Testis (tissue), 3 donors: ENCODE results near the gene PACSIN3. TPM values are rescaled to one million over a fixed set of nuclear protein-coding genes. Genes with fewer than 3 reads are reported as not detected.

ENCODE experiments used
- DNase-seq: peaks from one replicate; pipeline ENCODE4 v3.0.0-alpha.2; 2019
- H3K27ac ChIP-seq, 2 donors: fragments of 200-600 bp; sonication (generic); one replicate each; pipeline ENCODE4 v1.5.1; 2019
- H3K27me3 ChIP-seq: fragments of 200-600 bp; sonication (generic); one replicate; pipeline ENCODE4 v1.5.1; 2019
- H3K36me3 ChIP-seq: fragments of 200-600 bp; sonication (generic); one replicate; pipeline ENCODE4 v1.5.1; 2017; ENCODE audit warnings: low read depth; ENCODE audit errors: missing control alignments
- H3K4me1 ChIP-seq: fragments of 200-600 bp; sonication (generic); one replicate; pipeline ENCODE4 v1.5.1; 2019
- H3K4me3 ChIP-seq, 2 donors: fragments of 200-600 bp; sonication (generic); one replicate each; pipeline ENCODE4 v1.5.1; 2017 to 2019
- H3K9me3 ChIP-seq: fragments of 200-600 bp; sonication (generic); one replicate; pipeline ENCODE4 v1.5.1; 2017
- POLR2A ChIP-seq: fragments of 450-650 bp; IDR thresholded peaks from one replicate; pipeline ENCODE4 v1.6.1; 2017; ENCODE audit warnings: antibody characterized with exemption, mild to moderate bottlenecking, moderate library complexity
- WGBS, 2 donors: methylation state at CpG; one replicate each; pipeline ENCODE4 v1.1.5; 2018; 5-methylcytosine and 5-hydroxymethylcytosine counted together
- intact Hi-C: fragments of 100-400 bp; cut with DNase I; formaldehyde crosslinking; loops from one replicate; pipeline ENCODE4 v1.15.1; 2023; ENCODE audit warnings: low total_unique reads
- polyA plus RNA-seq: library from polyadenylated mRNA; stranded (reverse); fragments of 350-450 nt; fragmentation: Illumina TruSeq; extraction: RNeasy Lipid Tissue Mini Kit (QIAGEN cat#74804); gene quantifications from one replicate; pipeline ENCODE4 v1.2.3, GENCODE V29; 2014; ENCODE audit warnings: low read depth, low replicate concordance; ENCODE audit not compliant: insufficient read depth
- total RNA-seq, 2 donors: library from RNA; depleted of rRNA; stranded (reverse); fragments of >200 nt; gene quantifications; one replicate each; pipeline ENCODE4 v1.2.3, GENCODE V29; 2016
- TF ChIP-seq, protein P1 (sequence below), 3 experiments: fragments of 450-650 bp in 2 of 3; fragments of 200-600 bp in 1 of 3; sonication (generic) in 1 of 3; IDR thresholded peaks; one replicate each; pipeline ENCODE4 v1.5.1; 2016 to 2019; ENCODE audit warnings: antibody characterized with exemption in 3 of 3, mild to moderate bottlenecking in 2 of 3, moderate library complexity in 1 of 3

Gene PACSIN3
- total and polyA plus RNA-seq, 3 donors from 2014 or later: 10.8 to 12.0 (median 11.0) TPM

DNA sequence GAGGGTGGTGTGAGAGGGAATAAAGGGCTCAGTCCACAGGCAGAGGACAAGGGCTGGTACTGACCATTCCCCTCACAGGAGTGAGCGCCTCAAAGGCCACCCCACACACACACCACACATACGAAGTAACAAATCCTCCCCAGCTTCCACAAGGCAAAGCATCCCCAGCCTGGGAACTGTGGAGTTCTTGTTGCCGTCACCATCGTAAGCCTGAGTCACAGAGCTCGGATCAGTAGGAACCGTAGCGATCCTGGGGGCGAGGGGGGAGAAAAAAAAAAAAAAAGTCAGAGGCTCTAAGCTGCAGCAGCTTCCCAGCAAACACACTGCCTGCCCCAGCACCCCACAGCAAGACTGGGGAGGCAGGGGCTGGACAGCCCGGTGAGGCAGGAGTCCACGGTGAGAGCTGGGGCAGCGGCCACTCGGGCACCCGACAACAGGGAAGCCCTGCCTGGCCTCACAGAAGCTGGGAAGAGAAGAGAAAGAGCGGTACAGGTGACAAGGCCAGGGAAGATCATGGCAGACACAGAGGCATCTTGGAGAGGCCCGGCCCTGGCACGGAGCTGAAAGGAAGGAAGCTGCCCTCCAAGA, 20.9 kb downstream of the PACSIN3 start:
- TF ChIP-seq POLR2A: no peak
- TF ChIP-seq, protein P1, sequence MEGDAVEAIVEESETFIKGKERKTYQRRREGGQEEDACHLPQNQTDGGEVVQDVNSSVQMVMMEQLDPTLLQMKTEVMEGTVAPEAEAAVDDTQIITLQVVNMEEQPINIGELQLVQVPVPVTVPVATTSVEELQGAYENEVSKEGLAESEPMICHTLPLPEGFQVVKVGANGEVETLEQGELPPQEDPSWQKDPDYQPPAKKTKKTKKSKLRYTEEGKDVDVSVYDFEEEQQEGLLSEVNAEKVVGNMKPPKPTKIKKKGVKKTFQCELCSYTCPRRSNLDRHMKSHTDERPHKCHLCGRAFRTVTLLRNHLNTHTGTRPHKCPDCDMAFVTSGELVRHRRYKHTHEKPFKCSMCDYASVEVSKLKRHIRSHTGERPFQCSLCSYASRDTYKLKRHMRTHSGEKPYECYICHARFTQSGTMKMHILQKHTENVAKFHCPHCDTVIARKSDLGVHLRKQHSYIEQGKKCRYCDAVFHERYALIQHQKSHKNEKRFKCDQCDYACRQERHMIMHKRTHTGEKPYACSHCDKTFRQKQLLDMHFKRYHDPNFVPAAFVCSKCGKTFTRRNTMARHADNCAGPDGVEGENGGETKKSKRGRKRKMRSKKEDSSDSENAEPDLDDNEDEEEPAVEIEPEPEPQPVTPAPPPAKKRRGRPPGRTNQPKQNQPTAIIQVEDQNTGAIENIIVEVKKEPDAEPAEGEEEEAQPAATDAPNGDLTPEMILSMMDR (IDR thresholded peaks at IDR 0.05): no peak
- Histone ChIP-seq H3K4me1 (peaks cover 10% of the 10 kb centered on the region), H3K9me3 (no peaks in the 10 kb centered on the region), H3K4me3 (no peak overlapping the region), H3K27me3 (no peaks in the 10 kb centered on the region), H3K27ac (no peak overlapping the region), H3K36me3 (no peaks in the 10 kb centered on the region)
- DNase-seq: no peak
- 90 to 93% methylated on average over 14 to 16 of the region's 16 CpGs for WGBS, 2 donors
- intact Hi-C loops: loop anchor here (10.0 kb wide), 1 partner anchor 189 kb away; the partner anchor contains the start of gene MYBPC3

GRCh38 chr11:47164321-47164720, 21.9 kb downstream of the PACSIN3 start:
- no peak overlapping the region for H3K4me3 ChIP-seq
- no peaks in the 10 kb centered on the region for H3K9me3 ChIP-seq
- peaks cover 10% of the 10 kb centered on the region for H3K4me1 ChIP-seq
- intact Hi-C loops: loop anchor here (10.0 kb wide), 1 partner anchor 190 kb away; the partner anchor contains the start of gene MYBPC3
- H3K27ac ChIP-seq: no peak overlapping the region
- no peaks in the 10 kb centered on the region for H3K27me3 ChIP-seq
- no peak for TF ChIP-seq POLR2A
- TF ChIP-seq, protein P1 (IDR thresholded peaks at IDR 0.05): no peak
- 60 to 65% methylated on average over 3 to 4 of the region's 4 CpGs for WGBS, 2 donors
- no peaks in the 10 kb centered on the region for H3K36me3 ChIP-seq
- no peak for DNase-seq

GRCh38 chr11:47163898-47164297, 22.3 kb downstream of the PACSIN3 start:
- Histone ChIP-seq H3K9me3 (no peaks in the 10 kb centered on the region), H3K4me1 (peaks cover 10% of the 10 kb centered on the region), H3K36me3 (no peaks in the 10 kb centered on the region), H3K27ac (no peak overlapping the region), H3K4me3 (no peak overlapping the region), H3K27me3 (no peaks in the 10 kb centered on the region)
- 82 to 87% methylated on average over 15 of the region's 15 CpGs for WGBS, 2 donors
- DNase-seq: no peak
- intact Hi-C loops: loop anchor here (10.0 kb wide), 1 partner anchor 191 kb away; the partner anchor contains the start of gene MYBPC3
- TF ChIP-seq POLR2A: no peak
- TF ChIP-seq, protein P1 (IDR thresholded peaks at IDR 0.05): no peak

- Histone ChIP-seq H3K4me3 (no peak overlapping the region), H3K36me3 (no peaks in the 10 kb centered on the region), H3K27ac (no peak overlapping the region), H3K4me1 (peaks cover 10% of the 10 kb centered on the region), H3K9me3 (no peaks in the 10 kb centered on the region), H3K27me3 (no peaks in the 10 kb centered on the region)
- intact Hi-C loops: loop anchor here (10.0 kb wide), 1 partner anchor 192 kb away; the partner anchor contains the start of gene MYBPC3
- WGBS, 2 donors: 47 to 60% methylated on average over 3 of the region's 3 CpGs
- DNase-seq: no peak
- TF ChIP-seq, protein P1 (IDR thresholded peaks at IDR 0.05): no peak
- no peak for TF ChIP-seq POLR2A
These were observed 23.0 kb downstream of the PACSIN3 start for GRCh38 chr11:47163193-47163592.

DNA sequence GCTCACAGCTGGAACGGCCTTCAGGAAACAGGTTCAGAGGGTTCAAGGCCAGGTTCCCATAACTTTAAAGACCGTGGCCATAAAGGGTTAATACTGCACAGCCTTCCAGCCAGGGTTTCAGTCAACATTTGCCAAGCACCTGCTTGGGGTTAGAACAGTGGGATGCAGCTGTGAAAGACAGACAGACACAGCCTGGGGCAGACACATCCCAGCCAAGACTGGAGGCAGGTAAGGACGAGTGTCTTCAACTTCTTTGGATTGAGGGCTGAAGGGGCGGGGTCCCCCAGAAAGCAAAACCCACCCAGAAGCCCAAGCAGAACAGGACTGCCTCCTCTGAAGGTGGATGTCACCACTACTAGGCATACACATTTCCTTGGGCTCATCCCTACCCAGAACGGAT, 23.8 kb downstream of the PACSIN3 start:
- Histone ChIP-seq H3K36me3 (no peaks in the 10 kb centered on the region), H3K27ac (no peak overlapping the region), H3K27me3 (no peaks in the 10 kb centered on the region), H3K9me3 (no peaks in the 10 kb centered on the region), H3K4me3 (no peak overlapping the region), H3K4me1 (peaks cover 10% of the 10 kb centered on the region)
- 49 to 67% methylated on average over 3 to 5 of the region's 5 CpGs for WGBS, 2 donors
- intact Hi-C loops: loop anchor here (10.0 kb wide), 1 partner anchor 192 kb away; the partner anchor contains the start of gene MYBPC3
- DNase-seq: no peak
- no peak for TF ChIP-seq POLR2A
- TF ChIP-seq, protein P1 (IDR thresholded peaks at IDR 0.05): no peak
